GM19455 (cell line): Measurements from ENCODE around the gene BTBD1.
"Not testable (repeated sequence)": the region's sequence is repeated elsewhere in the genome, so short reads cannot be mapped to it uniquely, and the experiment has no call there.

Source experiments
- ATAC-seq: cut with Tn5 transposase; IDR thresholded peaks from one replicate; pipeline ENCODE4 v1.9.1; 2021; ENCODE audit not compliant: unreplicated experiment

Gene BTBD1

DNA sequence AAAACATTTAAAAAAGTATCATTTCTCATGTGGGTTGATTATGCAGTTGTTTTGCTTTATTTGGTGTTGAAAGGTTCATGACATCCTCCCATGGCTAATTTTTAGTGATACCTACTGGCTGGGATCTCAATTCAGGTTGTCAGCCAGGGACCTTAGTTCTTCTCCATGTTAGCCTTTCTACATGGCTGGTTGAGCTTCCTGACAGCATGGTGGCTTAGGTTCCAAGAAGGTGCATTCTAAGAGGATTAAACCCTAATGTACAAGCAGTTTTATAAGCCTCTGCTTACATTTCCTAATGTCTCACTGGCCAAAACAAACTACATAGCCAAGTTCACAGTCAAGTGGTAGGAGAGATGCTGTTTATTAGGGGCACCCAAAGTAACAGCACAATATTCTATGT lies 31.0 kb upstream of the BTBD1 start:
- no peak for ATAC-seq

DNA sequence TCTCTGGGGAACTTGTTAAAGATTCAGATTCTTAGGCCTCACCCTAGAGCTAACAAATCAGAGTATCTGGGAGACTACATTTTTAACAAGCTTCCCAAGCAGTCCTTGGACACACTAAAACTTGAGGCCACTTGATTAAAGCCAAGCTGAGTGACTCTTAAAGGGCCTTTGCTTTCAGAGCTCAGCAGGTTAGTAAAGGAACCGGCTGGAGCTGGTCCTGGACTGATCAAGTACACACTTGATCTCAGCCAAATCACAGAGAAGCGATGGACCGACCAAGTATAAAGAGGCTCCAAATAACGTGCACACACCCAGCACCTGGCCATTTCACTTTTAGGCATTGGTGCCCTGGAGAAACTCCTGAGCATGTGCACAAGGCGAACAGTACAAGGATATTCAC lies 27.5 kb upstream of the BTBD1 start:
- no peak for ATAC-seq

DNA sequence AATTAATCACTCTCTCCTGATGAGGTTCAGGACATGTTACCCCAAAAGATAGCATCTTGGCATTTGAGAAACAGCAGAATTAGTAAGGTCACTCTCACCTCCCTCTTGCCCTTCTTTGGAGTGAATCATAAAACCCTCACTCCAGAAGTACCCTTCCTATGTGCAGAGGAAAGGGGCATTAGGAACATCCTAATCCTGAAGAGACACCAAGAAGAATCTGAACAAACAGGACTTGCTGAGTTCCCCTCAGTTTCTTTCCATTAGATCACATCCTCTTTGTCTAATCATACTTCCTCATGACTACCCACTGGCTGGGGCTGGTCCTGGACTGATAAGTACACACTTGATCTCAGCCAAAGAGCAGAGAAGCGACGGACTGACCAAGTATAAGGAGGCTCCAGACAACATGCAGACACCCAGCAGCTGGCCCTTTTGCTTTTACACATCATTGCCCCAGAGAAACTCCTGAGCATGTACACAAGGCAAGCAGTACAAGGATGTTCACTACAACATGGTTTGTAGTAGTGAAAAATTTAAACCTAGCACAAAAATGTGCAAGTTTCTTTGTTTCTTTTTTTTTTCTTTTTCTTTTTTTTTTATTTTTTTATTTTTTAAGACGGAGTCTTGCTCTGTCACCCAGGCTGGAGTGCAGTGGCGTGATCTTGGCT lies 25.4 kb upstream of the BTBD1 start:
- ATAC-seq, result peak; percentile 83

- ATAC-seq, result peak; percentile 35
These were observed 24.9 kb upstream of the BTBD1 start for GRCh38 chr15:83091965-83092308.

- no peak for ATAC-seq
These were observed 23.4 kb upstream of the BTBD1 start for GRCh38 chr15:83090465-83090864.

GRCh38 chr15:83088876-83089275 lies 21.8 kb upstream of the BTBD1 start:
- ATAC-seq, result no peak

GRCh38 chr15:83087576-83087975 lies 20.5 kb upstream of the BTBD1 start:
- ATAC-seq, result no peak

DNA sequence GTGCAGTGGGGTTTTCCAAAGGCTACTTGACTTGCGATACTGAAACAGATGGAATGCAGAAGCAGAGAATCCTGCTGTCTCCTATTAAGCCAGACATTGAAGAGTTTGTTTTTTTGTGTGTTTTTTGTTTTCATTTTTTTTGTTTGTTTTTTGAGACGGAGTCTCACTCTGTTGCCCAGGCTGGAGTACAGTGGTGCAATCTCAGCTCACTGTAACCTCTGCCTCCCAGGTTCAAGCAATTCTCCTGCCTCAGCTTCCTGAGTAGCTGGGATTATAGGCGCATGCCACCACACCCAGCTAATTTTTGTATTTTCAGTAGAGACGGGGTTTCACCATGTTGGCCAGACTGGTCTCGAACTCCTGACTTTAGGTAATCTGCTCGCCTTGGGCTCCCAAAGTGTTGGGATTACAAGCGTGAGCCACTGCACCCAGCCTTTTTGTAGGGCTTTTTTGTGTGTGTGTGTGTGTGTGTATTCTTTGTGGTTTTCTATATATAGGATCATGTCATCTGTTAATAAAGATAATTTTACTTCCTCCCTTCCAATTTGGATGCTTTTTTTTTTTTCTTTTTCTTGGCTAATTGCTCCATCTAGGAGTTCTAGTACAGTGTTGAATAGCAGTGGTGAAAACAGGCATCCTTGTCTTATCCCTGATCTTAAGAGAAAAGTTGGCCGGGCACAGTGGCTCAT lies 19.0 kb upstream of the BTBD1 start:
- ATAC-seq, result not testable (repeated sequence)

- not testable (repeated sequence) for ATAC-seq
These were observed 18.4 kb upstream of the BTBD1 start for GRCh38 chr15:83085461-83085860.

DNA sequence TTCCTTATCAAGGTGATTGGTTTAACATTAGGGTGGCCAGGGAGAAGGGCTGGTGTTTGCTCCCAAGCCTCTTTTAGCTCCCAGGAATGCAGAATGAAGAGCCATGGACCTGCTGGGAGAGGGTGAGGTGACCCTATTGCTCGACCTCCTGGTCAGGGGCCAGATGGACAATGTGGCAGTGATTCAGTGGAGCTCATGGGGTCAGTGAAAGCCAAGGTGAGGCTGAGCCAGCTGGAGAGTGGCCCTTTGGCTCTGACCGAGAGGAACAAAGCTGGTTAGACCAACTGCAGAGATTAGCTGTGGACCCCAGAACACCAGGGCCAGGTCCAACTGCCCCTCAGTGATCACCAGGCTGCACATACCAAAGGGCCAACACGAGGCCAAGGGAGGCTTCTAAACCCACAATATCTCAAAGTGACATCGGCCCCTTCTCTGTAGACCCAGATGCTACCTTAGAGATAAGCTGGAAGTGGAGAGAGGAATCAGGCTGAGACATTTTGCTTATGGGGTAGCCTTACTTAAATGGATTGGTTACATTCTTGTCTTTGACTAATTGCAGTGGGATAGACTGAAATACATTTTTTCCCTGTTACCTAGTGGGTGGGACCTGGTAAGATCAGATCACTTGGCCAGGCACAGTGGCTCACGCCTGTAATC lies 15.8 kb upstream of the BTBD1 start:
- no peak for ATAC-seq

GRCh38 chr15:83081256-83082014 lies 14.4 kb upstream of the BTBD1 start:
- ATAC-seq, result no peak

DNA sequence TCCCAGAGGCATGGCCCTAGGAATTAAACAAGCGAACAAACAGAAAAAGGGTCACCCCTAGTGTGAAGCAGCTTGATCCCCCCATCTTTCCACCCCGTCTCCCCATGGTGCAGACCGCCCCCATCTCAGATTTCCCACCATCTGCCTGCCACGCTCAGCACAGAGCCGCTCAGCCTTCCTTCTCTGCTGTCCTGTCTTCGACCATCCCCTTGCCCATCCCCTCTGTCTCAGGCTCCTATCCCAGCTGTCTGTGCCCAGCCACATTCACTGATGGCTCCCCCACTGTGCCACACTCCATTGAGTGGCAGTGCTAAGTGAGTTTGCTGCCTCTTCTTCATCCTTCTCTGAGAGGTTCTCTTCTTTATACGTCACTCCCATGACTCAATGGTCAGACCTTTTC lies 11.7 kb upstream of the BTBD1 start:
- ATAC-seq, result no peak

- no peak for ATAC-seq
These were observed 10.6 kb upstream of the BTBD1 start for GRCh38 chr15:83077491-83078230.

GRCh38 chr15:83069211-83069642 lies 2.2 kb upstream of the BTBD1 start:
- not testable (repeated sequence) for ATAC-seq

GRCh38 chr15:83068054-83068453 lies 1.0 kb upstream of the BTBD1 start:
- no peak for ATAC-seq

- ATAC-seq, result no peak
These were observed 548 bp upstream of the BTBD1 start for GRCh38 chr15:83067638-83067962.

DNA sequence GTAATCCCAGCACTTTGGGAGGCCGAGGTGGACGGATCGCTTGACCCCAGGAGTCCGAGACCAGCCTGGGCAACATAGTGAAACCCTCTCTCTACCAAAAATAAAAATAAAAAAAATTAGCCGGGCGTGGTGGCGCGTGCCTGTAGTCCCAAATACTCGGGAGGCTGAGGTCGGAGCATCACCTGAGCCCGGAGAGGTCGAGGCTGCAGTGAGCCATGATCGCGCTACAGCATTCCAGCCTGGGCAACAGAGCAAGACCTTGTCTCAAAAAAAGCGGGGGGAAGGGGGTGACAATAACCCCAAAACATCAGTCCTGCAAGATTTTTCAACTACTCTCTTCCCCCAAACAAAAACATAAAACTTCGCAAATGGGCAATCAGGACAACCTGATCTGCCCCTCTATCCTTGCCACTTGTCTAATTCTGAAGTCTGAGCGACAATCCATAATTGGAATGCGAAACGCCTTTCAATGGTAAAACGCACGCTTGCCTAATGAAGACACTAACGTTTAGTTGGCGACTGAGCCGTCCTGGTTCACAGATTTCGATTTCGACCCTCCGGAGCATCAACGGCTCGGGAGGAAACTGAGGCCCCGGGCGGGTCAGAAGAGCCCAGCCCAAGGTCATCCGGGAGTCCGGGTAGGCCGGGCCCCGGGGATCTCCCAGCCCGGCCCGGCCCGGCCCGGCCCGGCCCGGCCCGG lies 868 bp downstream of the BTBD1 start:
- ATAC-seq, result no peak

- no peak for ATAC-seq
These were observed 1.6 kb downstream of the BTBD1 start for GRCh38 chr15:83065431-83065830.

GRCh38 chr15:83064859-83065258 lies 2.2 kb downstream of the BTBD1 start:
- no peak for ATAC-seq

DNA sequence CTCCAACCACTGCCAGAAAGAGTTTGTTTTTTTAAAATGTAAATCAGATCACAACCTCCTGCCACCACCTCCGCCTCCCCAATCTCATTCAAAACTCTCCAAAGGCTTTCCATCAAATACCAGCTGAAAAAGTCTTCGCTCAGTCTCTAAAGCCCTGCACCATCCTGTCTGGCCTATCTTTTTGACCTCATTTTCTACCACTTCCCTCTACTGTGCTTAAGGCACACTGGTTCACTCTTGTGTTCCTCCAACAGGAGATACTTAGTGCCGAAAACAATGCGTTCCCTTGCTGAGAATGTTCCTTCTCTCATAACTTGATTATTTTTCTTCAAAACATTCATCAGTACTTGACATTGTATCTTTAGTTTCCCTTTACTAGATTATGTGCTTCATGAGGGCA lies 3.5 kb downstream of the BTBD1 start:
- no peak for ATAC-seq
